EH (cell line): Measurements from ENCODE around the gene PPM1H.

ENCODE experiments used
- DNase-seq: peaks from one replicate; pipeline ENCODE4 v3.0.0-alpha.2; 2015; ENCODE audit warnings: low read depth

Gene PPM1H

GRCh38 chr12:62799766-62800406, 135.1 kb downstream of the PPM1H start:
- DNase-seq, result no peak

GRCh38 chr12:62799126-62799736, 135.7 kb downstream of the PPM1H start:
- peak; percentile 74 for DNase-seq

GRCh38 chr12:62794218-62794583, 140.7 kb downstream of the PPM1H start:
- DNase-seq, result no peak

- DNase-seq, result peak; percentile 90
Measured at GRCh38 chr12:62793256-62794217, 141.4 kb downstream of the PPM1H start.

GRCh38 chr12:62792236-62792870, 142.6 kb downstream of the PPM1H start:
- no peak for DNase-seq

- DNase-seq, result no peak
Measured at GRCh38 chr12:62789851-62790250, 145.1 kb downstream of the PPM1H start.

GRCh38 chr12:62787611-62788010, 147.3 kb downstream of the PPM1H start:
- peak; percentile 20 for DNase-seq

- no peak for DNase-seq
Measured at GRCh38 chr12:62787023-62787422, 147.9 kb downstream of the PPM1H start.

GRCh38 chr12:62785941-62786559, 148.9 kb downstream of the PPM1H start:
- DNase-seq, result peak; percentile 94

GRCh38 chr12:62784576-62784975, 150.4 kb downstream of the PPM1H start:
- DNase-seq, result peak; percentile 32

- no peak for DNase-seq
Measured at GRCh38 chr12:62783881-62784280, 151.1 kb downstream of the PPM1H start.

GRCh38 chr12:62781136-62781880, 153.6 kb downstream of the PPM1H start:
- DNase-seq, result no peak

- DNase-seq, result no peak
Measured at GRCh38 chr12:62779488-62779887, 155.5 kb downstream of the PPM1H start.

GRCh38 chr12:62778187-62778586, 156.8 kb downstream of the PPM1H start:
- no peak for DNase-seq

- DNase-seq, result no peak
Measured at GRCh38 chr12:62776997-62777396, 158.0 kb downstream of the PPM1H start.

- no peak for DNase-seq
Measured at GRCh38 chr12:62776575-62776974, 158.4 kb downstream of the PPM1H start.

GRCh38 chr12:62774794-62775193, 160.2 kb downstream of the PPM1H start:
- no peak for DNase-seq

GRCh38 chr12:62772416-62772955, 162.5 kb downstream of the PPM1H start:
- DNase-seq, result peak; percentile 67

- DNase-seq, result no peak
Measured at GRCh38 chr12:62771828-62772227, 163.1 kb downstream of the PPM1H start.

- DNase-seq, result no peak
Measured at GRCh38 chr12:62770381-62770780, 164.6 kb downstream of the PPM1H start.

- no peak for DNase-seq
Measured at GRCh38 chr12:62769076-62769619, 165.8 kb downstream of the PPM1H start.
